ENCODE data around the gene NTN1. TPM values are rescaled to one million over a fixed set of nuclear protein-coding genes. Genes with fewer than 3 reads are reported as not detected.

The NTN1 gene
- total RNA-seq, 3 donors from 2014 or later = 2.2 to 3.7 (median 3.3) TPM

DNA sequence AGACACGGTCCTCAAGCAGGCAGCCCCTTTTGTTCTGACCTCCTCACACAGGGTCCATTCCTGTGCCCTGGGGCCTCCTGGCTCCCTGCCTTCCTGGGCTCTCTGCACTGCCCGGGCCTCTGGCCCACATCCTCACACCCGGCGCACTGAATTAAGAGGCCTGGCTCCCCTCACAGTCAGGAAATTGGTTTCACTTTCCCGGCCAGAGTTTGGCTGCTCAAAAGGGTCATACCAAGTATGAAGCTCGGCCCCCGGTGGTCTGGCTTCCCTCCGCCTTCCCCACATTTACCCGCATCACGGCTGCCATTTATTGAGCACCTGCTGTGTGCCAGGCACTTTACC lies 220.0 kb downstream of the NTN1 start:
- peak in 1 of 2 donors; percentile 35 for DNase-seq (ENCODE audit: low spot score in 2 of 2)
- no peak for TF ChIP-seq POLR2AphosphoS5 (IDR thresholded peaks at IDR 0.05)
- TF ChIP-seq, protein P1, sequence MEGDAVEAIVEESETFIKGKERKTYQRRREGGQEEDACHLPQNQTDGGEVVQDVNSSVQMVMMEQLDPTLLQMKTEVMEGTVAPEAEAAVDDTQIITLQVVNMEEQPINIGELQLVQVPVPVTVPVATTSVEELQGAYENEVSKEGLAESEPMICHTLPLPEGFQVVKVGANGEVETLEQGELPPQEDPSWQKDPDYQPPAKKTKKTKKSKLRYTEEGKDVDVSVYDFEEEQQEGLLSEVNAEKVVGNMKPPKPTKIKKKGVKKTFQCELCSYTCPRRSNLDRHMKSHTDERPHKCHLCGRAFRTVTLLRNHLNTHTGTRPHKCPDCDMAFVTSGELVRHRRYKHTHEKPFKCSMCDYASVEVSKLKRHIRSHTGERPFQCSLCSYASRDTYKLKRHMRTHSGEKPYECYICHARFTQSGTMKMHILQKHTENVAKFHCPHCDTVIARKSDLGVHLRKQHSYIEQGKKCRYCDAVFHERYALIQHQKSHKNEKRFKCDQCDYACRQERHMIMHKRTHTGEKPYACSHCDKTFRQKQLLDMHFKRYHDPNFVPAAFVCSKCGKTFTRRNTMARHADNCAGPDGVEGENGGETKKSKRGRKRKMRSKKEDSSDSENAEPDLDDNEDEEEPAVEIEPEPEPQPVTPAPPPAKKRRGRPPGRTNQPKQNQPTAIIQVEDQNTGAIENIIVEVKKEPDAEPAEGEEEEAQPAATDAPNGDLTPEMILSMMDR (IDR thresholded peaks at IDR 0.05) = no peak
- TF ChIP-seq POLR2A (IDR thresholded peaks at IDR 0.05) = no peak
- H3K4me3 ChIP-seq = no peak overlapping the region
- peaks cover 0 to 5% of the 10 kb centered on the region in 2 donors for H3K4me1 ChIP-seq
- no peaks in the 10 kb centered on the region for H3K9me3 ChIP-seq
- no peaks in the 10 kb centered on the region for H3K36me3 ChIP-seq
- intact Hi-C loops (cut with DNase I; ENCODE audit: low total_unique reads) = no loop called here
- no peaks in the 10 kb centered on the region for H3K27me3 ChIP-seq
- peak overlapping the region; percentile 96 to 97 for H3K27ac ChIP-seq

DNA sequence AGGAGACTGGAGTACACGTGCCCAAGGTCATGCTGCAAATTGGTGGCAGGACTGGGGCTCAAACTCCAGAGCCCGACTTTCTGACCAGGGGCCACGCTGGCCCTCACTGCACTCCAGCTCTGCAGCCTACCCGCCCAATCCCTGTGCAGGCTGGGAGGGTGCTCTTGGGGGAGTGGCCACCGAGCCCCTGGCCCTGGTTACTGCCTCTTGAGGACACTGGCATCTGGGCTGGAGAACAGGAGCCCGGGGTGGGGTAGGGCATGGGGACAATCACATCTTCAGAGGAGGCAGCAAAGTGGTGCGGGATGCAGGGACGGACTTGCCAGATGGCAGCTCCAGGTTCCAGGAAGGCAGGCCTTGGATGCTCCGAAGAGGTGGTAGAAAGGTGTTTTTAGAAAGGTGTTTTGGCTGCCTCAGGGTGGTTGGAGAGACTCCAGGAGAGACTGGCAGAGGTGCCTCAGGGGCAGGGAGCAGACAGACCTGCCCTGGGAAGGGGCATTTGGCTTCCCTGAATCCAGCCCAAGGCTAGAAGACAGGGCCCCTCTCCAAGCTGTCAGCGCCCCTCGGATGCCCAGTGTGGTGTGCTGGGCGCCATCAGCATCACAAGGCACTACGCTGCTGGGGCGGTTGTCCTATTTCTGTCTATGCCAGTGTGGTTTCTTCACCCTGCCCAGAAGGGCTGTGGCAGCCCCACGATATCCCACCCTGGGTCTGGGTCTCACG lies 220.6 kb downstream of the NTN1 start:
- Histone ChIP-seq H3K4me1 (peaks cover 0 to 5% of the 10 kb centered on the region in 2 donors), H3K4me3 (no peak overlapping the region), H3K9me3 (no peaks in the 10 kb centered on the region), H3K27me3 (no peaks in the 10 kb centered on the region), H3K27ac (peak overlapping the region; percentile 96 to 97), H3K36me3 (no peaks in the 10 kb centered on the region)
- DNase-seq (ENCODE audit: low spot score in 2 of 2) = peak in 1 of 2 donors; percentile 22
- TF ChIP-seq POLR2A (IDR thresholded peaks at IDR 0.05) (no peak), POLR2AphosphoS5 (IDR thresholded peaks at IDR 0.05) (no peak)
- TF ChIP-seq, protein P1 (IDR thresholded peaks at IDR 0.05) = no peak
- intact Hi-C loops (cut with DNase I; ENCODE audit: low total_unique reads) = no loop called here

DNA sequence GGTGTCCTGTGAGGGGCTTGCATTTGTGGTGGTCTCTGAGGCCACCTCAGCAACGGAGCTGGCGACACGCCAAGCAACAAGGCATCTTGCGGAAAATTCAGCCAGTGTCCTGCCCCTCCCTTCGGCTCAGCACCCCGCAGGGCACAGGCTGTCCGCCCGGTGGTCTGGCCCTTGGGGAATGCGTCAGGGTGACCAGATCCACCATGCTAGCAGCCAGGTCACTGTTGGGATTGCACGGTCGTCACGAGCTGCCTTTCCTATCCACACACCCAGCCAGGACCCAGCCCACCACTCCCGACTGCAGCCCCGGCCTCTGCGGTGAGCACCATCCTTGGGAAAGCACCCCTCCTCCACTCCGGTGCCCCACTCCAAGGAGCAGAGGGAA lies 221.2 kb downstream of the NTN1 start:
- DNase-seq (ENCODE audit: low spot score in 2 of 2) = no peak

DNA sequence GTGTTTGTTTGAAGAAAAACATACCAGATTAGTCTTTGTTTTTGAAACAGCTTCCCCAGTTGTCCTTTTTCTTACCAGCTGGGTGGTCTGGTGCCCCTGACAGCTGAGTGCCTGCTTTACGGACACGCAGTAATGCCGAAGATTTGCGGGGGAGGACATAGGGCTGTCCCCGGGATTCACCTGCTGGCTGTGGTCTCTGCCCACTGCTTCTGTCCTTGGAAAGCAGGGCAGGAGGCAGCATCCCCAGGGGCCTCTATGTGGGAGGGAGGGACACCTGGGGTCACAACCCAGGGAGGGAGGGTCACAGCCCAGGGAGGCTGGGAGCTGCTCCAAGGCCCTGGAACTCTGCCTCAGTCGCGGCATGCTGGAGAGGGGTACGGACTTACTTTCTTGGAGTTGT lies 221.7 kb downstream of the NTN1 start:
- H3K36me3 ChIP-seq = no peaks in the 10 kb centered on the region
- peaks cover 0 to 5% of the 10 kb centered on the region in 2 donors for H3K4me1 ChIP-seq
- TF ChIP-seq POLR2AphosphoS5 (IDR thresholded peaks at IDR 0.05) = no peak
- TF ChIP-seq, protein P1 (IDR thresholded peaks at IDR 0.05) = no peak
- no peak for TF ChIP-seq POLR2A (IDR thresholded peaks at IDR 0.05)
- intact Hi-C loops (cut with DNase I; ENCODE audit: low total_unique reads) = no loop called here
- no peak overlapping the region for H3K4me3 ChIP-seq
- H3K27me3 ChIP-seq = no peaks in the 10 kb centered on the region
- H3K9me3 ChIP-seq = no peaks in the 10 kb centered on the region
- DNase-seq (ENCODE audit: low spot score in 2 of 2) = no peak
- H3K27ac ChIP-seq = peak overlapping the region; percentile 42 to 97

More for the DNA sequence above, 221.2 kb downstream of the NTN1 start:
- no peaks in the 10 kb centered on the region for H3K9me3 ChIP-seq
- H3K27ac ChIP-seq = peak overlapping the region in 1 of 2 donors; percentile 97
- intact Hi-C loops (cut with DNase I; ENCODE audit: low total_unique reads) = no loop called here
- H3K27me3 ChIP-seq = no peaks in the 10 kb centered on the region
- peaks cover 0 to 5% of the 10 kb centered on the region in 2 donors for H3K4me1 ChIP-seq
- H3K36me3 ChIP-seq = no peaks in the 10 kb centered on the region
- H3K4me3 ChIP-seq = no peak overlapping the region
- no peak for TF ChIP-seq POLR2AphosphoS5 (IDR thresholded peaks at IDR 0.05)
- TF ChIP-seq, protein P1 (IDR thresholded peaks at IDR 0.05) = no peak

Data from breast epithelium (tissue), 4 donors.